GM18508 (cell line): ENCODE data around the gene SLIT3.

Experiments
- ATAC-seq: cut with Tn5 transposase; IDR thresholded peaks from one replicate; pipeline ENCODE4 v1.9.1; 2021; ENCODE audit warnings: moderate number of reproducible peaks; ENCODE audit not compliant: insufficient read depth, unreplicated experiment

SLIT3 gene

DNA sequence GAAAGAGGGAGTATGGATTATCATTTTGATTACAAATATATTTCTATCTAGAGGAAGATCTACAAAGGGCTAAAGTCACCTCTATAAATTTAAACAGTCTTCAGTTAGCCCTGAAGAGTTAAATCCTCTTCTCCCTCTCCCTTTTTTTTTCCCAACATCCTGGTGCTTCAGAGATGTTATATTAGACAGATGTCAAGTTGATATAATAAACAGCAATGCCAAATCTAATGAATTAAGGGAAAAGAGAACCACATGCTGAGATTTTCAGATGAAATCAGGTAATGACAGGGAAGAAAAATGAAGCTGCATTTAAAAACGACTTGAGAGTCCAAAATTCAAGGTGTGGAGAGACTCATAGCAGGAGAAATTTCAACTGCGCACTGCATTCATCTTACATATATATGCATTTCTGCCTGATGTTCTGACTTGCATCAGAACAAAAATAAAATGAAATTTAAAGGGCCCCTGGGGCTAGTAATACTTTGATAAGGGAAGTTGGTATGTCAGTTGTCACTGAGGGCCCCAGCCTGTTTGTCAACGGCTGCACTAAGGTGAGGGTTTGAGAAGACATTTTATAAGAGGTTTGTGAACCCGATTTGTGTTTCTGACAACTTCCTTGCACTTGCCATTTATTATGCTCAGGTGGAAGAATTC, 382.9 kb downstream of the SLIT3 start:
- ATAC-seq: no peak

DNA sequence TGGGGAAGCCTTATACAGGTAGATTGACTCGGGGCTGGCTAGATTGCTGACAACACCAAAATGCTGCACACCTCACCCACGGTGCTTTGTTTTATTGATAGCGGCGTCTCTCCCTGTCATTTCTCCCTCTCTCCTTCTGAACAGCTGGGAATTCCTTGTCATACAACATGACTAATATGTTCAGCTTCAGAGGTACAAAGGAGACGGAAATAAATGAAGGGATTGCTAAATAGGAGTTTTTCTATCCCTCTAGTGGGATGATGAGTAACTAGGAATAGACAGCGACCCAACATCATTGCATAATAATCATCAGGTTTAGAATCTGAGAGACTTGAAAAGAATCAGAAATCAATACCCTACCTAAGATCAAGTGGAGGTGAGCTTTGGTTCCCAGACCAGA, 384.1 kb downstream of the SLIT3 start:
- ATAC-seq: no peak

- no peak for ATAC-seq
Observed at GRCh38 chr5:168916266-168916665, 384.7 kb downstream of the SLIT3 start.

GRCh38 chr5:168914491-168914890, 386.4 kb downstream of the SLIT3 start:
- ATAC-seq: no peak

DNA sequence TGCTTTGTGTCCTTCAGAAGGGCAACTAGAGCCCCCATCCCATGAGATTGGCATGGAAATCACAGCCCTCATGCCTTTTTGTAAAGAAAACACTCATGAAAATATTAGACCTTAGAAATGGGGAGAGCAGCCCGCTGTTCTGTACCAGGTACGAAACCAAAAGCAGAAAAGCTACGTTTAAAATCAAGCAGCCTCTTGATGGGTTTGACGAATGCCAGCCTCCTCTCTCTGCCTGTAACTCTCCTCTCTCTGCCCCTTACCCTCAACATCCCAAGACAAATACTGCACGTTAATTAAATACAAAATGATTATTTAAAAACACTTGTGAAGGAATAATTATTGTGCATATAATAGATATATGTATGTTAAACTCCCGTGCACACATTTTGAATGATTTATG, 390.1 kb downstream of the SLIT3 start:
- no peak for ATAC-seq

DNA sequence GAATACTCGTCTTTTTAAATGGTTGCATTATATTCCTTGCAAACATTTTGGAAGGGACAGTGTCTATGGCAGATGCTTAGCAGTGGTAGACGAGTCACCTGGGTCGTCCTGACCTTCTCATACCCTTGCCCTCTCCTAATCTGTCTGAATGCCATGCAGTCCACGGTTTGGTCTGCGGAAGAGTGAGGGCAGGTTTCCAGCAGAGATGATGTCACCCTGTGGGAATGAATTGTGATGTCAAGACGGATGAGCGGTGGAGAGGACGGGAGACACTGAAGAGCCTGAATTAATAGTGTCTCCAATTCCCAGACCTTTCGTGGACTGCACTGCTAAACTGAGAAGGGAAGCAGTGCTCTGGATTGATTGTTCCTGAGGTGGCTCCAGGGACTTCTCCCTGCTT, 392.7 kb downstream of the SLIT3 start:
- ATAC-seq: no peak

DNA sequence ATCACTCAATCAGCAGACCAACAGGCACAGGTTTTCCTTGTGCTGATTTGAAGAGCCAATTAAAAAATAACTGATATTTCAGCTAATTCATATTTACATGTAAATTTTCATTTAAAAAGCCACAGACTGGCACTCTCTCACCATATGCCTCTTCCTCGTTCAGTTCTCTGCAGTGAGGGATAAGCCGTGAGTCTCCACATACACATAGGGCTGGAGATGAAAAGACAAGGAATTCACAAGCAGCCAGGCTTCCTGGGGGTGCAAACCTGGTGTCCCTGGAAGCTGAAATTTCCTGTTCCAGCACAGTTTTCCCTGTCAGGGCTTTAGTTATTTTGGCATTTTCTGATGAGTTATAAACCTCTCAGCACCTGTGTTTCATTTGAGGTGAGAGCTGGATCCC, 397.9 kb downstream of the SLIT3 start:
- no peak for ATAC-seq

- ATAC-seq: no peak
Observed at GRCh38 chr5:168899673-168900072, 401.3 kb downstream of the SLIT3 start.

GRCh38 chr5:168899264-168899663, 401.7 kb downstream of the SLIT3 start:
- no peak for ATAC-seq

- ATAC-seq: no peak
Observed at GRCh38 chr5:168898247-168898911, 402.6 kb downstream of the SLIT3 start.

GRCh38 chr5:168897387-168898122, 403.4 kb downstream of the SLIT3 start:
- no peak for ATAC-seq

DNA sequence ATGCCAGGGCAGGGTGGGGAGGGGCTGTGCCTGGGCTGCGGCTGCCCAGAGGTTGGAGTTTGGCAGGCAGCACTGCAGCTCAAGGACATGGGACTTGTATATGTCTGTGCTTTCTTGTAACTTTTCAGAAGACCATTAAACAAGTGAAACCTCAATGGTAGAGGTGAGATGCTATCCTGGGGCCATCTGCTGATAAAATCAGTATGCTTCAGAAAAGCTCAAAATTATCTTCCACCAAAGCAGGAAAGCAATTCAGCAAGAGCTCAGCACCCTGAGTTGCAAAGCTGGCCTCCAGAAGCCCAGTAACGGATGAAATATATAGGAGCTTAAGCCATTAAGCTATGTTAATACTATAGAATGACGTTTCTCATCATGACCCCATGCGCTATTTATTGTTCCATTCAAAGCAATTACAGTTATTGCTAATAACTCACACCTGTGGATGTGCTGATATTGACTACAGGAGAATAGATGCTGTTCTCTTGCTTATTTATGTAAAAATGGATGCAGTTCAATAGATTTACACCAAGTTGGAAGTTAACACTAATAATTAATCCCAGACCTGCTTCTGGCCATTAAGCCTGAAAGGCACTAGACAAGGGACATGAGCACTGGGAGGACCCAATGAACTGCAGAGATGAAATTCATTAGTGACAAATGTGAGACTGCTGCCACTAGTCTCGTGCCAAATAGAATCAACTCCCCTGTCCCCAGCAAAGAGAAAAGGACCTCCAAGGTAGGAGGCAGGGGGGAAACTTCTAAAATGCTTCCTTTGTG, 405.5 kb downstream of the SLIT3 start:
- ATAC-seq: no peak

GRCh38 chr5:168893283-168893682, 407.7 kb downstream of the SLIT3 start:
- ATAC-seq: no peak

- no peak for ATAC-seq
Observed at GRCh38 chr5:168892618-168893186, 408.2 kb downstream of the SLIT3 start.

- no peak for ATAC-seq
Observed at GRCh38 chr5:168890816-168891812, 409.8 kb downstream of the SLIT3 start.

DNA sequence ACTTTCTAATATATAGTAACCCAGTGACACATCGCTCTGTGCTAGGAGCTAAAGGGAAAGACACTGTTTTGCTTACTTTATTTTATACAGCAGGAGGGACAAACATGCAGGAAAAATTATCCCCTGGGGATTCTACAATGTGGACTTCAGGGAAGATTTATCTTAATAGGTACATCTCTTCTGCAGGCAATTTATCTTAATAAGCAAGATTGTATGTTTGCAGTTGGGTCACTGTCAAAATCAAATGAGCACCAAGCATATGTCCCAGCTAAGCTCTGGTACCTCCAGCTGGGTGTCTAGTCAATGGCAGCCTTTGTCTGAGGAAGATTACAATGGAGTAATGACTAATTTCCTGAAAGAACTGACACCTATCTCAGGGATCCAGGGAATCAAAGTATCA, 411.9 kb downstream of the SLIT3 start:
- no peak for ATAC-seq

- ATAC-seq: no peak
Observed at GRCh38 chr5:168887931-168888330, 413.0 kb downstream of the SLIT3 start.

- no peak for ATAC-seq
Observed at GRCh38 chr5:168886157-168886556, 414.8 kb downstream of the SLIT3 start.
